ENCODE measurements around the gene FTO. TPM values are rescaled to one million over a fixed set of nuclear protein-coding genes. Genes with fewer than 3 reads are reported as not detected.

FTO gene
- total RNA-seq, 1 donor from 2014 or later, result 50.2 TPM

- intact Hi-C loops (cut with DNase I), result no loop called here
- no peaks in the 10 kb centered on the region for H3K9me3 ChIP-seq
- no peak overlapping the region for H3K27ac ChIP-seq
- H3K4me1 ChIP-seq, result peaks cover 0 to 3% of the 10 kb centered on the region in 2 donors
- no peak overlapping the region for H3K4me3 ChIP-seq
- no peaks in the 10 kb centered on the region for H3K27me3 ChIP-seq
- TF ChIP-seq CTCF (IDR thresholded peaks at IDR 0.05), result no peak
- DNase-seq (ENCODE audit: low spot score in 2 of 2), result no peak
- H3K36me3 ChIP-seq, result no peaks in the 10 kb centered on the region
Observed at GRCh38 chr16:53755026-53755910, 51.3 kb downstream of the FTO start.

- no peaks in the 10 kb centered on the region for H3K27me3 ChIP-seq
- H3K4me3 ChIP-seq, result no peak overlapping the region
- H3K27ac ChIP-seq, result no peak overlapping the region
- no peaks in the 10 kb centered on the region for H3K36me3 ChIP-seq
- DNase-seq (ENCODE audit: low spot score in 2 of 2), result no peak
- no peaks in the 10 kb centered on the region for H3K9me3 ChIP-seq
- intact Hi-C loops (cut with DNase I), result no loop called here
- peaks cover 0 to 3% of the 10 kb centered on the region in 2 donors for H3K4me1 ChIP-seq
- TF ChIP-seq CTCF (IDR thresholded peaks at IDR 0.05), result no peak
Observed at GRCh38 chr16:53756275-53756996, 52.5 kb downstream of the FTO start.

- no peak for DNase-seq (ENCODE audit: low spot score in 2 of 2)
- H3K27ac ChIP-seq, result no peak overlapping the region
- no peak overlapping the region for H3K4me3 ChIP-seq
- no peaks in the 10 kb centered on the region for H3K9me3 ChIP-seq
- H3K4me1 ChIP-seq, result peaks cover 0 to 3% of the 10 kb centered on the region in 2 donors
- H3K36me3 ChIP-seq, result no peaks in the 10 kb centered on the region
- no peaks in the 10 kb centered on the region for H3K27me3 ChIP-seq
- intact Hi-C loops (cut with DNase I), result no loop called here
- TF ChIP-seq CTCF (IDR thresholded peaks at IDR 0.05), result no peak
Observed at GRCh38 chr16:53757971-53758609, 54.1 kb downstream of the FTO start.

GRCh38 chr16:53761962-53762703 lies 58.2 kb downstream of the FTO start:
- Histone ChIP-seq H3K27ac (no peak overlapping the region), H3K9me3 (no peaks in the 10 kb centered on the region), H3K4me1 (no peaks in the 10 kb centered on the region), H3K36me3 (no peaks in the 10 kb centered on the region), H3K4me3 (no peak overlapping the region), H3K27me3 (no peaks in the 10 kb centered on the region)
- DNase-seq (ENCODE audit: low spot score in 2 of 2), result no peak
- TF ChIP-seq CTCF (IDR thresholded peaks at IDR 0.05), result no peak
- intact Hi-C loops (cut with DNase I), result no loop called here

GRCh38 chr16:53766304-53767016 lies 62.5 kb downstream of the FTO start:
- H3K27ac ChIP-seq, result no peak overlapping the region
- no peak for DNase-seq (ENCODE audit: low spot score in 2 of 2)
- H3K9me3 ChIP-seq, result no peaks in the 10 kb centered on the region
- H3K4me3 ChIP-seq, result no peak overlapping the region
- no peaks in the 10 kb centered on the region for H3K27me3 ChIP-seq
- H3K4me1 ChIP-seq, result peaks cover 3 to 28% of the 10 kb centered on the region in 2 donors
- TF ChIP-seq CTCF (IDR thresholded peaks at IDR 0.05), result no peak
- intact Hi-C loops (cut with DNase I), result no loop called here
- H3K36me3 ChIP-seq, result no peaks in the 10 kb centered on the region
